IPS-11a (cell line): ENCODE results near the gene ZYG11B.
A peak's percentile ranks its signal among the peaks of the same experiment; 100 is the strongest.
"Not testable (repeated sequence)": the region's sequence is repeated elsewhere in the genome, so short reads cannot be mapped to it uniquely, and the experiment has no call there.

Experiments used
- H3K4me3 ChIP-seq: one replicate; pipeline ENCODE4 v1.5.1; 2013; ENCODE audit warnings: low read depth, low read length, control low read depth

Gene ZYG11B

DNA sequence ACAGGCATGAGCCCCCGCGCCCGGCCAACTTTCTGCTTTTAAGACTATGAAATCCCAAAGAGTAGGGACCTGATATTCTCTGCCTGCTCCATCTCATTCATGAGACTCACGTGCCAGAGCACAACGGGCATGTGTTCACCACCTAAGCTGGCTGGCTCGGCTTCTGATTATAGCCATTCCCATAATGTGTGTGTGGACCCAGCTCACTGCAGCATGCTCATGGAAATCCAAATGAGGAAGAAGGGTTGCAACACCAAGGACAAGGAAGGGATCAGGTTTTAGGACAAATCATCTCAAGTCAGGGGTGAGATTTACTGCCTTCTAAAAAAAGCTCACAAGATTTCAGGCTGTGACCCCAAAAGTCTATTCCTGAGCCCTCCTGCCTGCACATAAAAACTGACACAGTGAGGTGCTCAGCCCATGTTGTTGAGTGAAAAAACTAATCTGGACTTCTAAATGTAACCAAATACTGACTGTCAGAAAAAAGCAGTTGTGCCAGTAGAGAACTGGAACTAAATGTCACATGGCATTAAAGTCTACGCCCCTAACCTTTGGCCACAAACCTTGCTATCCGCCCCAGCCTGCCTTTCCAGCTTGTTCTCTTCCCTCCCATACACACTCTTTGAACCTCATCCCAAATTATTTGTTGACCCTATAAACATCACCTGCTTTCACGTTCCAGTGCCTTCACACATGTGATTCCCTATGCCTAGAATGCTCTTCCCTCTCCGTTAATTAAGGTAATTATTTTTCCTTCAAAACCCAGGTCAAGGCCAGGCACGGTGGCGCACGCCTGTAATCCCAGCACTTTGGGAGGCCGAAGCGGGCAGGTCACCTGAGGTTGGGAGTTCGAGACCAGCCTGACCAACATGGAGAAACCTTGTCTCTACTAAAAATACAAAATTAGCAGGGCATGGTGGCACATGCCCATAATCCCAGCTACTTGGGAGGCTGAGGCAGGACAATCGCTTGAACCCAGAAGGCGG, 19.0 kb upstream of the ZYG11B start:
- no peak overlapping the region for H3K4me3 ChIP-seq

- no peak overlapping the region for H3K4me3 ChIP-seq
These were observed 18.2 kb upstream of the ZYG11B start for GRCh38 chr1:52707927-52708655.

DNA sequence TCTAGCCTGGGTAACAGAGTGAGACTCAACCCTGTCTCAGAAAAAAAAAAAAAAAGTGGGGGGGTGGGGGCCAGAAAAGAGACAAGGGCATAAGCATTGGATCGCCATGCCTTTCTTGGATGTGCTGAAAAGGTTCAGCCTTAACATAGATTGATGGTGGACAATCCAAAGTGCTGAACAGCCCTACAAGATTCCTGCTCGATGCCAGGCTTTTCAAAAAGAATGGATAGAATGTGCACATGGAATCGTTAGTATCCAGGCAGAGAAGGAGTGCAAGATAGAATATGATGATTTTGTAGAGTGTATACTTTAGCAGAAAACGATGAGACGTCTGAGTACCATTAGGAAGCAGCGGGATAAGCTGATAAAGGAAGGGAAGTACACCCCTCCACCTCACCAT, 17.2 kb upstream of the ZYG11B start:
- no peak overlapping the region for H3K4me3 ChIP-seq

DNA sequence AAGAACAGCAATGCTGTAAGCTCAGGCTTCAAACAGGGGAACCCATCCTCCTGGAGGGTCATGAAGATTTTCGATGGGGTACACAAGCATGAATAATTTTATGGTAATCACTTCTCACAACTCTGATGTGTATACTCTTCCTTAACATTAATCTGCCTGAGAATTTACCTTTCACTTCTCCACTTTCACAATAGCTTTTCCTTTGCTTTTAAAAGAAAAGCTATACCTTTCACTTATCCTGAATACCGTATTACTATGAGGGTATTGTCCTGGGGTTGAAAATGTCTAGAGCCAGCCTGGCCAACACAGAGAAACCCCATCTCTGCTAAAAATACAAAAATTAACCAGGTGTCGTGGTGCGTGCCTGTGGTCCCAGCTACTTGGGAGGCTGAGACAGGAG, 12.7 kb upstream of the ZYG11B start:
- no peak overlapping the region for H3K4me3 ChIP-seq

GRCh38 chr1:52715296-52715695, 11.0 kb upstream of the ZYG11B start:
- H3K4me3 ChIP-seq: not testable (repeated sequence)

GRCh38 chr1:52723260-52723659, 3.0 kb upstream of the ZYG11B start:
- H3K4me3 ChIP-seq: no peak overlapping the region

GRCh38 chr1:52725903-52726264, 369 bp upstream of the ZYG11B start:
- peak overlapping the region; percentile 24 for H3K4me3 ChIP-seq

DNA sequence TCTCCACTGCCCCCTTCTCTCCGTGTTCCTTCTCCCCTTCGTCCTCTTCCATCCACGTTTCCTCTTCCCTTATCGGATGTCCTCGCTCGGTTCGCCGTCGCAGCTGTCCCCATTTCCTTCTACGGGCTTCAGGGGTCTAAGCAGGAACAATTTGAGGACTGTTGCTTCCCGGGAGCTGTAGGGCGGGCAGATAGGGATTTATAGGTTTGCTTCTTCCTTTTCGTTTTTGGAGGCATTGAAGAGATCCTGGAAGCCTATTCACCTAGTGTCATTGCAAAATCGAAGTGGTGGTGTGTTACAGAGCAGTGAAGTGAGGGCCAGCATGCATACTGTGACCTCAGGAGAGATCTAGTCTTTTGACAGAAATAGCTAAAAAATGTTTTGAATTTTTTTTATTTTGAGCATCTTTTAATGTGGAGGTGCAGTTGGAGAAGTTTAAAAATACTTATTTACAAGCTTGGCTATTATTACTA, 897 bp downstream of the ZYG11B start:
- H3K4me3 ChIP-seq: peak overlapping the region; percentile 57

DNA sequence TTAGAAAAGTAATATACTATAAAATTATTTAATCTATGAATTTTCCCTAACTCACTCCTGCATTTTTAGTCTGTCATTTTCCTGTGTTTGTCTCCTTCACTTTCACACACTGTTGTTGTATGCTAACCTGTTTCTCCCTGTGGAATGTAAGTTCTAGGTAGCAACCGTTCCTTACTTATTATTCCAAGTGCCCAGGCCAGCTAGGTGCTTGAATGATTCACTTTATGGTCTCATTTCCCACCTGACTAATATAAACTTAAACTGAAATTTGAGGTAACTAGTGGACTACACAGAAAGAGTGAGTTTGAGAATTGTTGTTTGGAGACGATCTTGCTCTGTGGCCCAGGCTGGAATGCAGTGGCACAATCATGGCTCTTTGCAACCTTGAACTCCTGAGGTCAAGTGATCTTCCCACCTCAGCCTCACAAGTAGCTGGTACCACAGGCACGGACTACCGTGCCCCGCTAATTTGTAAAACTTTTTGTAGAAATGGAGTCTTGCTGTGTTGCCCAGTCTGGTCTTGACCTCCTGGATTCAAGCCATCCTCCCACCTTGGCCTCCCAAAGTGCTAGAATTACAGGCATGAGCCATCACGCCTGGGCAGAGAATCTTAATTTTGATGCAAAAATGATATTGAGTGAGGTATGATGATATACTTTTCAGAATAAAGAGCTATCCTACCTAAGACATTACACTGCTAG, 1.9 kb downstream of the ZYG11B start:
- H3K4me3 ChIP-seq: no peak overlapping the region

- H3K4me3 ChIP-seq: no peak overlapping the region
These were observed 7.1 kb downstream of the ZYG11B start for GRCh38 chr1:52733368-52733767.

DNA sequence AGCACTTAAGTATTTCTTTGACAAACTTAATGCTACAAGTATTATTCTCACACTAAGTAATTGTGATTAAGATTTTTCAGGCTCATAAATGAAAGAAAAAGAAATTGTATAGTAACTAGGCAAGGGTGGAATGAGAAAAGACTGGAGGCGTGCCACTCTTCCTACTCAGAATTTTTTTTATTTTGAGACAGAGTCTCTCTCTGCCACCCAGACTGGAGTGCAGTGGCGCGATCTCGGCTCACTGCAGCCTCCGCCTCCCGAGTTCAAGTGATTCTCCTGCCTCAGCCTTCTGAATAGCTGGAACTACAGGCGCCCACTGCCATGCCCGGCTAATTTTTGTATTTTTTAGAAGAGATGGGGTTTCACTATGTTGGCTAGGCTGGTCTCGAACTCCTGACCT, 9.1 kb downstream of the ZYG11B start:
- not testable (repeated sequence) for H3K4me3 ChIP-seq

DNA sequence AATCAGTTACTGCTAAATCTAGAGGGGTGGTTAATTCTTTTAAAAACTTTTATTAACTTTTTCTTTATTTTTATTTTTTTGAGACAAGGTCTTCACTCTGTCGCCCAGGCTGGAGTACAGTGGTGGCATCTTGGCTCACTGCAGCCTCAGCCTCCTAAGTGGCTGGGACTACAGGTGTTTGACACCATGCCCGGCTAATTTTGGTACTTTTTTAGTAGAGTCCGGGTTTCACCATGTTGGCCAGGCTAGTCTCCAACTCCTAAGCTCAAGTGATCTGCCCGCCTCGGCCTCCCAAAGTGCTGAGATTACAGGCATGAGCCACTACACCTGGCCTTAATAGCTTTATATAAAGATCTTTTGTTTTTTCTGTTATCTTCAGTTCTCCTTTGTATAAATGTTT, 11.9 kb downstream of the ZYG11B start:
- no peak overlapping the region for H3K4me3 ChIP-seq

GRCh38 chr1:52738893-52739292, 12.6 kb downstream of the ZYG11B start:
- no peak overlapping the region for H3K4me3 ChIP-seq

DNA sequence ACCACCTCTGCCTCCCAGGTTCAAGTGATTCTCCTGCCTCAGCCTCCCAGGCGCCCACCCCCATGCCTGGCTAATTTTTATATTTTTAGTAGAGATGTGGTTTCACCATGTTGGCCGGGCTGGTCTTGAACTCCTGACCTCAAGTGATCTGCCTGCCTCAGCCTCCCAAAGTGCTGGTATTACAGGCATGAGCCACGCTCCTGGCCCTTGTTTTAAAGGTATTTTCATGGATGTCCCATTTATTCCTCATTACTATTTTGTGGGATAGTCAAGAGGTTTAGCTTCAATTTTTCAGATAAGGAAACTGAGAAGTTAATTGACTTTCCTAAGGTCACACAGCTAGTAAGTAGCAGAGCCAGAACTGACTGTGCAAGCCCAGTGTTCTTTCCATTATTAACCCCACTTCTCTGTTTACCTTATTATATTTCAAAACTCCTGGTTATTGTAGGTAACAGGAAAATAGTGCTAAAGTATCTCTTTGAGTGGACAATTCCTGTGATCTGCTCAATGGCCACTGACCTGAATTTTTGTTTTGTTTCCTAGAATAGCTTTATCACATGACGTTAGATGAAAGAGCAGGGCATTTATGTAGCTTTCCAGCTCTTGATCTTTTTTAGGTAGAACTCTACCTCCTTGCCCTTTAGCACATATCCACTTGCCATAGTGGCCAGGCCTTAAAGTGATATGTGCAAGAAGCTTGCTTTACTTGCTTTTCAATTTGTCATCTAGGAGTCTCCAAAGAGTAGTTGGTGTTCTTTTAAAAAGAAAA, 13.6 kb downstream of the ZYG11B start:
- no peak overlapping the region for H3K4me3 ChIP-seq

DNA sequence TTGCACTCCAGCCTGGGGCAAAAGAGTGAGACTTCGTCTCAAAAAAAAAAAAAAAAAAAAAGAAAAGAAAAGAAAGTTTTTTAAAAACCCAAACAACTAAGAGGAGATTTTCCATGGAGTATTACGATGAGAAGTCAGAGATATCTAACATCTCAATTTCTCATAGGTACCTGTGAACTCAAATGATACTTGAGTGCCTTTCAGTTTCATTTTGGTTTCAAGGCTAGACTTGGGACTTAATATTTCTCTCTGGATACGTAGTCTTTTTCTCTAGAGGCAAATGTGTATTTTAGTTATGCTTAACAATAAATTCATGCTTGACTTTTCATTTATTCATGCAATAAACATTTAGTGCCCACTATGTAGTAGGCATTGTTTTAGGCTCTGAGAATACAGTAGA, 15.0 kb downstream of the ZYG11B start:
- H3K4me3 ChIP-seq: no peak overlapping the region

GRCh38 chr1:52746189-52746588, 19.9 kb downstream of the ZYG11B start:
- no peak overlapping the region for H3K4me3 ChIP-seq

DNA sequence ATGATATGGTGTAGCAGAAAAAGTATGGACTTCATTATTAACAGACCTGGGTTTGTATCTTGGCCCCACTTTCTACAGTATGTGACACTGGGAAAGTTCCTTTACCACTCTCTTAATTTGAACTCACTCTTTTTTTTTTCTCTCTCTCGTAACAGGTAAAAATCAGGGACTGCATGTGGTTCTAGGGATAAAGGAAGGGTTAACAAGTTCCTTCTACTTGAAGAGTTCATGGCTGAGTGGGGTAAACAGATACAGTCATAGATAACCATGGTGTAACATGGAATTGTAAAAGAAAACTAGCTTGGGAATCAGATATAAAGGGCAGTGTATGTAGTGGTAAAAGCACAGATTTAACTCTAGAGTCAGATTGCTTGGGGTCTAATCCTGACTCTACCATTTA, 21.2 kb downstream of the ZYG11B start:
- no peak overlapping the region for H3K4me3 ChIP-seq

DNA sequence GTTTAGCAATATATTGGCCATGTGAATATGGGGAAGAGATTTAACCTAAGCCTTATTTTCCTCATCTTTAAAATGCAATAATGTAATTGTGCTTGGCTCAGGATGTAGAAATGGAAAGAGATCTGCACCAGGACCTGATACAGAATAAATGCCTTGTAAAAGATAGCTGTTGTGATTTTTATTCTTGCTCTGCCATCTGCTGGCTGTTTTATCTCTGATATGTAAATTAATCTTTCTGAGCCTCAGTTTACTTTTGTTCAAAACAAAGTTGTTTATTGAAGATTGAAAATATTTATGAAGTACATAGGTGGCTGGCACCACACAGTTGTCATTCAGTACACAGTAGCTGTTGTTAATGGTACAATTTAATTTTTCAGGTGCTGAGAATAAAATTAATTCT, 21.9 kb downstream of the ZYG11B start:
- no peak overlapping the region for H3K4me3 ChIP-seq

DNA sequence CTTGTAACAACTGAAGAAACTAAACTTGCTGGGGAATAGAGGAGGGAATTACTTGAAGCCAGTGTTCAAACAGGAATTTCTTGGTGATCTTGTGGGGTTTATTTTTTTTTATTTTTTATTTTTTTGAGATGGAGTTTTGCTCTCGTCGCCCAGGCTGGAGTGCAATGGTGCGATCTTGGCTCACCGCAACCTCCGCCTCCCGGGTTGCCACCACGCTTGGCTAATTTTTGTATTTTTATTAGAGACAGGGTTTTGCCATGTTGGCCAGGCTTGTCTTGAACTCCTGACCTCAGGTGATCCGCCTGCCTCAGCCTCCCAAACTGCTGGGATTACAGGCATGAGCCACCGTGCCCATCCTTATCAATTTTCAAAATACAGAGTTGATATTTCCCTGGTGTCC, 23.2 kb downstream of the ZYG11B start:
- H3K4me3 ChIP-seq: not testable (repeated sequence)

DNA sequence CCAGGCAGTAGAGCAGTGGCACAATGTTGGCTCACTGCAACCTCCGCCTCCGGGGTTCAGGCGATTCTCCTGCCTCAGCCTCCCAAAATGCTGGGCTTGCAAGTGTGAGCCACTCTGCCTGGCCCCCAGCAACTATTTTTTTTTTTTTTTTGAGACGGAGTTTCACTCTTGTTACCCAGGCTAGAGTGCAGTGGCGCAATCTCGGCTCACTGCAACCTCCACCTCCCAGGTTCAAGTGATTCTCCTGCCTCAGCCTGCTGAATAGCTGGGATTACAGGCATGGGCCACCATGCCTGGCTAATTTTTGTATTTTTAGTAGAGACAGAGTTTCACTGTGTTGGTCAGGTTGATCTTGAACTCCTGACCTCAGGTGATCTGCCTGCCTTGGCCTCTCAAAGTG, 23.9 kb downstream of the ZYG11B start:
- H3K4me3 ChIP-seq: not testable (repeated sequence)
